GM13977 (cell line): ENCODE measurements around the gene THSD7B.
"Not testable (repeated sequence)": the region's sequence is repeated elsewhere in the genome, so short reads cannot be mapped to it uniquely, and the experiment has no call there.

Experiments
- DNase-seq: peaks from one replicate; pipeline ENCODE4 v3.0.0; 2012; ENCODE audit warnings: low spot score
- in situ Hi-C: fragments of 300-500 bp; cut with MboI; formaldehyde crosslinking; loops from one replicate; pipeline ENCODE4 v1.12.0; 2022; ENCODE audit warnings: low sequenced_read_pairs, low pct_unique_long_range_greater_than_20kb, mixed read lengths, inconsistent platforms; ENCODE audit not compliant: unreplicated experiment
- TF ChIP-seq, protein P1 (sequence below): IDR thresholded peaks from 2 replicates; pipeline ENCODE4 v1.5.1; 2012; ENCODE audit warnings: mild to moderate bottlenecking, control low read depth; ENCODE audit not compliant: insufficient read depth; ENCODE audit errors: extremely low read depth, missing control alignments

THSD7B gene

DNA sequence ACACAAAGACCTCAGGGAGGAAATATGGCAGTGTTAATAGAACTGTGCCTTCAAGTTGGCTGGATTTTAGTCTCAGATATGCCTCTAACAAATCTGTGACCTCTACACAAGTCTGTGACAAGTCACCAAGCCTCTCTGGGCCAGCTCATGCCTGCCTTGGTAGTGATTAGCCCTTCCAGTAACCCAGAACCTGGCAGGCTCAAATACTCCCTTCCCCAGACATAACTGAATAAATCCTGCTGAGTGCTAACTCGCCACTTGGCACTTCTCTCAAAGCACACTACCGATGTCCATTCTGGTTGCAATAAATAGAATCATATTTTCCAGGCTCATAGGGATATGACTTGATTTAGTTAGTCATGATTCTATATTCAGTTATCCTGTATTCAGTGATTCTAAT is 15.3 kb upstream of the THSD7B start:
- TF ChIP-seq, protein P1, sequence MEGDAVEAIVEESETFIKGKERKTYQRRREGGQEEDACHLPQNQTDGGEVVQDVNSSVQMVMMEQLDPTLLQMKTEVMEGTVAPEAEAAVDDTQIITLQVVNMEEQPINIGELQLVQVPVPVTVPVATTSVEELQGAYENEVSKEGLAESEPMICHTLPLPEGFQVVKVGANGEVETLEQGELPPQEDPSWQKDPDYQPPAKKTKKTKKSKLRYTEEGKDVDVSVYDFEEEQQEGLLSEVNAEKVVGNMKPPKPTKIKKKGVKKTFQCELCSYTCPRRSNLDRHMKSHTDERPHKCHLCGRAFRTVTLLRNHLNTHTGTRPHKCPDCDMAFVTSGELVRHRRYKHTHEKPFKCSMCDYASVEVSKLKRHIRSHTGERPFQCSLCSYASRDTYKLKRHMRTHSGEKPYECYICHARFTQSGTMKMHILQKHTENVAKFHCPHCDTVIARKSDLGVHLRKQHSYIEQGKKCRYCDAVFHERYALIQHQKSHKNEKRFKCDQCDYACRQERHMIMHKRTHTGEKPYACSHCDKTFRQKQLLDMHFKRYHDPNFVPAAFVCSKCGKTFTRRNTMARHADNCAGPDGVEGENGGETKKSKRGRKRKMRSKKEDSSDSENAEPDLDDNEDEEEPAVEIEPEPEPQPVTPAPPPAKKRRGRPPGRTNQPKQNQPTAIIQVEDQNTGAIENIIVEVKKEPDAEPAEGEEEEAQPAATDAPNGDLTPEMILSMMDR: no peak
- in situ Hi-C loops: no loop called here
- DNase-seq: no peak

DNA sequence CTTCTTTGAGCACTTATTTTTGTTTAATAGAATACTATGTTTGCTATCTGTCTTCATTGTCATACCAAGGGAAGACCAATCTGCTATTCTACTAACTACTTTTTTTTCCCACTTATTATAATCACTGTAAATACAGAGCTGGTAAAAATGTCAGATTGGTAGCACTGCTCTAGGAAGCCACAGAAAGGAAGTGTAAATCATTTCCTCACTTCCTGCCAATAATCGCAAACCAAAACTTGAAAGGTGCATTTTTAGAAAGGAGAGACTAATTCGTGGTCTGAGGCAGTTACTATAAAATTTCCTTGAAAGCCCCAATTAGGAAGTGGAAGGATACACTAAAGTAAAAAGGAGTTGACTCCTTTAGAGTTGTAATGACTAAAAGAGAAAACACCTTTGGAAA is 13.9 kb upstream of the THSD7B start:
- in situ Hi-C loops: no loop called here
- TF ChIP-seq, protein P1: no peak
- no peak for DNase-seq

DNA sequence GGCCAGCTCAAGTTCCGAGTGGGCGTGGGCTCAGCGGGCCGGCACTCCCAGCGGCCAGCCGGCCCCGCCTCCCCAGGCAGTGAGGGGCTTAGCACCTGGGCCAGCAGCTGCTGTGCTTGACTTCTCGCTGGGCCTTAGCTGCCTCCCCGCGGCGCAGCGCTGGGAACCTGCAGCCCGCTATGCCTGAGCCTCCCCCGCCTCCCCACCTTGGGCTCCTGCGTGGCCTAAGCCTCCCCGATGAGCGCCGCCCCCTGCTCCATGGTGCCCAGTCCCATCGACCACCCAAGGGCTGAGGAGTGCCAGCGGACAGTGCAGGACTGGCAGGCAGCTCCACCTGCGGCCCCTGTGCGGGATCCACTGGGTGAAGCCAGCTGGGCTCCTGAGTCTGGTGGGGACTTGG is 6.8 kb upstream of the THSD7B start:
- in situ Hi-C loops, DNase-seq: not testable (repeated sequence)

DNA sequence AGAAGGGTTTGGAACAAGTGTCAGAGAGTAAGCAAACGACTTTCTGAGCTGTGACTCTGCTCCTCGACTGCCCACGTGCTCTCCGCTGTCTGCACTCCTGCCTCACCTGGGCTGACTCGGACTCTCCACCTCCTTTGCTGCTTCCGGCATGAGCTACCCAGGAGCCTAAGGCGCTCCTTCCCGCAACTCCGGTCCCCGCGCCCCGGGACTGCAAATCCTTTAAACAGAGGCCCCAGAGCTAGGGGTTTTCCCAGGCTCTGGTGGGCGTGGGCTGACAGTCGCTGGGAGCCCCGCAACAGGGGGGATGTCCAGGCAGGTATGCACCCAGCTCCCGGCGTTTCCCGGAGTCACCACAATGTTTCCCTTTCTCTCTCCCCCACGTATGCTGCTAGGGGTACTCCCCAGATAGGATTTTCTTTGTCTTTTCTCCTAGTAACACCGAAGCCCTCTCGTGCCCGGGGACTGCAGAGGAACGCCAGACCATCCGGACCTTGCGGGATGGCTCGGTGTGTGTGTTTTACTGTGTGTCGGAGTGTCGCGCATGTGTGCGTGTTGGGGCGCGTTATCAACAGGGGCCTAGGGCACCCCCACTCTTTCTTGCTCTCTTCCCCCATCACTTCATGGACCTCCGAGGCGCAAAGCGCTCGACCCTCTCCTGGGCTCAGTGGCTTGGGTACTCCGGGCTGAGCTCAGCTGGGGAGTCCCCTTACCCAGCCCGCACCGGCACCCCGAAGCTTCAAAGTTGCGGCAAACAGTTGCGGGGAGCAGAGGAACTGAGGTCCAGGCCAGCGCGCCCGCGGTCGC is 691 bp upstream of the THSD7B start:
- in situ Hi-C loops: no loop called here
- DNase-seq: peak; percentile 32
- TF ChIP-seq, protein P1: no peak

DNA sequence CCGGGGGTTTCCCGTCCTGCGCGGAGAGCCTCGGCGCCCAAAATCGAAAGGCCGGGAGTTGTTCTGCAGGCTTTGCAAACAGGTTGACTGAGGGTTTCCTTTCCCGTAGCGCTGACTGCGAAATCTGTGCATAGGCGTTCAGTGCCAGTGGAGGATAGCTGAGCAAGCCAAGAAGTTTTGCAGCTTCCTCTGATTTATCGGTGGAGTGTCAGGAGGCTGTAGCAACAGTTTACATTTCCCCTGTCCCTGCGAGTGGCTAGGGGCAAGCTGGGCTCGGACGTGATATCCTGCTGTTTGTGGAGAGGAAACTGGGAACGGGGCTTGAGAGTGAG is 694 bp downstream of the THSD7B start:
- TF ChIP-seq, protein P1: no peak
- in situ Hi-C loops: no loop called here
- DNase-seq: no peak

DNA sequence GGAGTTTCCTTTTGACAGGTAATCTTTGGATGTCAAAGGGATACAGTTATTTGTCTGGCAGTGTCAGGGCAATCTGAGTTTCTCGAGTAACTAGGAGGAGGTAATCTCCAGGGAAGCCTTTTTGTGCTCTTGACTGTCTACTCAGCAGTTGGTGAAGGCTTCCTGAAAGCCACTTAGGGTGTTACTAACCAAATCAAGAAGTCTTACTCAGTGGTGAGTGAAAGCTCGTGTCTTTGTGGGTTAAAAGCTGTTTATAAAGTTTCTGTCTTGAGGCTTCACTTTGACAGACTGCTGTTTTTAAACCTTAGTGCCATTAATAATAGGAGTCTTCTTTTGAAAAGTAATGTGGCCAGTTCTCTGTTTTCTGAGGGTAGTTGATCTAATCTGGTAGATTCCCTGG is 1.7 kb downstream of the THSD7B start:
- in situ Hi-C loops: no loop called here
- DNase-seq: no peak
- TF ChIP-seq, protein P1: no peak

DNA sequence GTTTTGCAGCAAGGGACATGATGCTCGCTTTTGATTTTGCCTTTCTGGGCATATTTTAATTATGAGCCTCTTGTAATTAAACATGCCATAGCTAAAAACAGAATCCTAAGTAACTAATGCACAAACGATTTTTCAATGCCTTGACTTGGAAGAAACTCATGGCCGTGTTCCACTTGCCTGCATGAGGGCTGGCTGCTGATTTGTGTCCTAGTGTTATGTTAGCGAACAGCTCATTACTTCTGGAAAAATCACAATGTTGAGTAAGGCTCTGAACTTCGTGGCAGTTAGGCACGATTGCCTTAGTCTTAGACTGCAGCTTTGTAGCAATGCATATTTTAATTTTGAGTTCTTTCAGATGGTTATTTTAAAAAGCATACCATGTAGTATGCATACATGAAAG is 4.5 kb downstream of the THSD7B start:
- no peak for DNase-seq
- TF ChIP-seq, protein P1: no peak
- in situ Hi-C loops: no loop called here
